ENCODE results near the gene IGFN1.

IGFN1 gene

DNA sequence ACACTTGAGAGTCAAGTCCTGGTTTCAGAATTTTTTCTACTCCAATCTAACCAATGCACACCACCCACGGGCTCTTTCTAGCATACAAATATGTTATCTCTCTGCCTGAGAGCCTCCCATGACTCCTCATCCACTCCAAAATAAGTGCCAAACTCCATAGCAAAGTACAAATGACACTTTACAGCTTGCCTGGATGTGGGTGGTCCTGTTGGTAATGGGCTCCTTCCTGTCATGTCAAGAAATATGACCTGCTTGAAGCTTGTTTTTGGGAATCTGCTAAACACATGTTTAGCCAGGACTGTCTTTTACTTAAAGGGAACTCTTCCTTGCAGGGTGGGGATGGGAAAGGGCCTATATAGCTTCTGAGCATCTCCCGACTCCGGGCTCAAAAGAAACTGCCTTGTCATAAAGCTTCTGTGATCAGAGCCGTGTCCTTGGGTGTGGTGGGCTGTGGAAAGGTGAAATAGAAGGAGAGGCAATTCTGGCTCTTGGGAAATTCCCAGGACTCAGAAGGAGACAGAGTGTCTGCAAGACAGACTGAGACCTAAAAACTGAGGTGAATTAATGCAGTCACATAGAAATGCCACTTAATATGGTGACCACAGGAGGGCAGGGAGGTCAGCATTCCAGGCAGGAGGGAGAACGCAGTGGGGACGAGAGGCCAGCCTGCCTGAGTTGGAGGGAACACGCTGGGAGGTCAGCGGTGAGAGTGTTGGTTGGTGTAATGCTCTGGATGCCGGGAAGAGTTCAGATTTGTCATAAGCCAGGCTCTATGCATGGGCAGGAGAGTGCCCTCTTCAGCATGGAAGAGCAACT is 6.1 kb upstream of the IGFN1 start:
- Histone ChIP-seq H3K27ac (no peak overlapping the region), H3K4me3 (IDR thresholded peaks at IDR 0.05; ENCODE audit: insufficient read depth, low read depth, low read length) (no peak overlapping the region), H3K36me3 (ENCODE audit: insufficient read depth) (no peaks in the 10 kb centered on the region), H2AFZ (ENCODE audit: low read depth) (no peak overlapping the region), H3K79me2 (ENCODE audit: insufficient read depth, low read depth) (no peaks in the 10 kb centered on the region), H4K20me1 (ENCODE audit: insufficient read depth) (no peaks in the 10 kb centered on the region), H3K27me3 (ENCODE audit: insufficient read depth, low read depth) (no peaks in the 10 kb centered on the region), H3K4me2 (no peak overlapping the region), H3K9ac (no peak overlapping the region), H3K4me1 (ENCODE audit: low read depth, poor library complexity, severe bottlenecking) (no peaks in the 10 kb centered on the region)
- TF ChIP-seq, protein P1, sequence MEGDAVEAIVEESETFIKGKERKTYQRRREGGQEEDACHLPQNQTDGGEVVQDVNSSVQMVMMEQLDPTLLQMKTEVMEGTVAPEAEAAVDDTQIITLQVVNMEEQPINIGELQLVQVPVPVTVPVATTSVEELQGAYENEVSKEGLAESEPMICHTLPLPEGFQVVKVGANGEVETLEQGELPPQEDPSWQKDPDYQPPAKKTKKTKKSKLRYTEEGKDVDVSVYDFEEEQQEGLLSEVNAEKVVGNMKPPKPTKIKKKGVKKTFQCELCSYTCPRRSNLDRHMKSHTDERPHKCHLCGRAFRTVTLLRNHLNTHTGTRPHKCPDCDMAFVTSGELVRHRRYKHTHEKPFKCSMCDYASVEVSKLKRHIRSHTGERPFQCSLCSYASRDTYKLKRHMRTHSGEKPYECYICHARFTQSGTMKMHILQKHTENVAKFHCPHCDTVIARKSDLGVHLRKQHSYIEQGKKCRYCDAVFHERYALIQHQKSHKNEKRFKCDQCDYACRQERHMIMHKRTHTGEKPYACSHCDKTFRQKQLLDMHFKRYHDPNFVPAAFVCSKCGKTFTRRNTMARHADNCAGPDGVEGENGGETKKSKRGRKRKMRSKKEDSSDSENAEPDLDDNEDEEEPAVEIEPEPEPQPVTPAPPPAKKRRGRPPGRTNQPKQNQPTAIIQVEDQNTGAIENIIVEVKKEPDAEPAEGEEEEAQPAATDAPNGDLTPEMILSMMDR (conservative IDR thresholded peaks at IDR 0.05; ENCODE audit: low read depth, low read length) = peak; percentile 49; the same call in 1 of the 2 replicates

DNA sequence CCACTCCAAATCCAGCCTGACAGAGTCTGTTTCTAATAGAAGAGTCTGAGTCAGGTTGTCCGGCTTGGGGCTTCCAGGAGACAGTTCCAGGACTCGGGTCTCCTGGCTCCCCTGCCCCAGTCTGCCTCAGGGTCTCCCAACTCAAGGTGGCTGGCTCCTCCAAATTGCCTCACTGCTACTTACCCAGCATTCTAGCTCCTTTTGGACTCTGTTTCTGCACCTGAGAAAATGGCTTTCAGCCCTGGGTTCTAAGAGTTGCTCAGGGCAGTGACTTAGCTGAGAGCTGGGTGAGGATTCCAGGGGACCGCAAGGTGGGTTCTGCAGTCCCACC is 5.5 kb upstream of the IGFN1 start:
- H3K79me2 ChIP-seq (ENCODE audit: insufficient read depth, low read depth) = no peaks in the 10 kb centered on the region
- H4K20me1 ChIP-seq (ENCODE audit: insufficient read depth) = no peaks in the 10 kb centered on the region
- no peaks in the 10 kb centered on the region for H3K27me3 ChIP-seq (ENCODE audit: insufficient read depth, low read depth)
- H3K4me1 ChIP-seq (ENCODE audit: low read depth, poor library complexity, severe bottlenecking) = no peaks in the 10 kb centered on the region
- no peak overlapping the region for H3K4me3 ChIP-seq (IDR thresholded peaks at IDR 0.05; ENCODE audit: insufficient read depth, low read depth, low read length)
- H2AFZ ChIP-seq (ENCODE audit: low read depth) = no peak overlapping the region
- no peak overlapping the region for H3K27ac ChIP-seq
- no peak overlapping the region for H3K4me2 ChIP-seq
- no peak overlapping the region for H3K9ac ChIP-seq
- no peaks in the 10 kb centered on the region for H3K36me3 ChIP-seq (ENCODE audit: insufficient read depth)
- TF ChIP-seq, protein P1 (conservative IDR thresholded peaks at IDR 0.05; ENCODE audit: low read depth, low read length) = 0 out of 2 replicates have a peak, but pooled peaks have one; percentile 5

DNA sequence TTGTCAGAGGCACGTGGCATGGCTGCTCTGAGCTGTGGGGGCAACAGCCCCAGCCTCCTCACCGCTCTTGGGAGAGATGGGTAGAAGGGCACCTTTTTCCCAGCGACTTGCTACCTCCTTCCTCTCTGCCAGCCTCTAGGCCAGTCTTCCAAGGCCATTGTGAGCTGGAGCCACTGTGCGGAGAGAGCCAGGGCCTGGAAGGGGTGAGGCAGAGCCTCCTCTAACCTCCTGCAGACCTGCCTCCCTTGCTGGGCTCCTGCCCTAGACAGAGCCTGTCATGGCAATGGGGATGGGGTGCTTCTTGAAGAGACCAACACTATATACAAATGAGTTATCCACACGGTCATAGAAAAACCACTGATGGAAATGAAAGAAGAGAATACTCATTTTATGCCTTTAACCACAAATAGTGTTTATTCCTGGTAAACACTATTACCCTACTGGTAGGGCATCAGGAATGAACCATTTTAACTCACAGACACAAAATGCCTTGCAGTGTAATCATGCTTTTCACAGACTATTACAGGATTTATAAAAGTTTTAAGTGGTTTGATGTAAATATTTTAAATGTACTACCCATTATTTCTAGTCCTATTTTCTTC is 5.0 kb upstream of the IGFN1 start:
- no peak overlapping the region for H3K4me3 ChIP-seq (IDR thresholded peaks at IDR 0.05; ENCODE audit: insufficient read depth, low read depth, low read length)

DNA sequence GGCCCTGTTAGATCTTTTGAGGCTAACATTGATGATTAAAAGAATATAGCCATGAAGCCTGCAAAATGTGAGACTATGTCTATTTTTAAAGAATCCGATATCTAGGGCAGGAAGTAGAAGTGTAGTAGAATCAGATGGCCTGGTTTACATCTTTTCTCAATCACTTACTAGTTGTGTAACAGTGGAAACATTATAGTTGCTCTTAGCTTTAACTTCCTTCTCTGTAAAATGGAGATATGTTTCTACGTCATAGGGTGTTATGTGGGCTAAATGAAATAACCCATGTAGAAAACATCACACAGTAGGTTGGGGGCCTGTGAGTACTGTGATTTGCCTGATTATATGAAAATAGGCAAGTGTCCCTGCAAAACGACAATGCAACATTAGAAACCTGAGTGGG is 4.4 kb upstream of the IGFN1 start:
- Histone ChIP-seq H3K27ac (no peak overlapping the region), H3K79me2 (ENCODE audit: insufficient read depth, low read depth) (no peaks in the 10 kb centered on the region), H3K4me1 (ENCODE audit: low read depth, poor library complexity, severe bottlenecking) (no peaks in the 10 kb centered on the region), H2AFZ (ENCODE audit: low read depth) (no peak overlapping the region), H3K4me3 (IDR thresholded peaks at IDR 0.05; ENCODE audit: insufficient read depth, low read depth, low read length) (no peak overlapping the region), H3K27me3 (ENCODE audit: insufficient read depth, low read depth) (no peaks in the 10 kb centered on the region; the same call in 1 of the 2 replicates), H4K20me1 (ENCODE audit: insufficient read depth) (no peaks in the 10 kb centered on the region), H3K36me3 (ENCODE audit: insufficient read depth) (no peaks in the 10 kb centered on the region), H3K4me2 (no peak overlapping the region), H3K9ac (no peak overlapping the region)
- TF ChIP-seq, protein P1 (conservative IDR thresholded peaks at IDR 0.05; ENCODE audit: low read depth, low read length) = no peak

More for the DNA sequence above, 5.0 kb upstream of the IGFN1 start:
- Histone ChIP-seq H3K4me1 (ENCODE audit: low read depth, poor library complexity, severe bottlenecking) (no peaks in the 10 kb centered on the region), H3K27me3 (ENCODE audit: insufficient read depth, low read depth) (no peaks in the 10 kb centered on the region; the same call in 1 of the 2 replicates), H3K27ac (no peak overlapping the region), H2AFZ (ENCODE audit: low read depth) (no peak overlapping the region), H3K9ac (no peak overlapping the region), H3K36me3 (ENCODE audit: insufficient read depth) (no peaks in the 10 kb centered on the region), H3K79me2 (ENCODE audit: insufficient read depth, low read depth) (no peaks in the 10 kb centered on the region), H3K4me2 (no peak overlapping the region), H4K20me1 (ENCODE audit: insufficient read depth) (no peaks in the 10 kb centered on the region)
- TF ChIP-seq, protein P1 (conservative IDR thresholded peaks at IDR 0.05; ENCODE audit: low read depth, low read length) = no peak
